SH-SY5Y (cell line): ENCODE data around the gene ALDH18A1.

Experiments
- GATA2 ChIP-seq: IDR thresholded peaks from 2 replicates; pipeline ENCODE4 v1.6.1; 2011; ENCODE audit warnings: mild to moderate bottlenecking, low read depth, low read length
- GATA3 ChIP-seq: IDR thresholded peaks from 2 replicates; pipeline ENCODE4 v1.6.1; 2011; ENCODE audit warnings: low read depth, mild to moderate bottlenecking, low read length, moderate library complexity

ALDH18A1 gene

GRCh38 chr10:95560278-95561176 lies 96.0 kb downstream of the ALDH18A1 start:
- TF ChIP-seq GATA3 (no peak), GATA2 (no peak)

- no peak for TF ChIP-seq GATA3
- no peak for TF ChIP-seq GATA2
Observed at GRCh38 chr10:95559896-95560277, 96.6 kb downstream of the ALDH18A1 start.

- TF ChIP-seq GATA3 (no peak), GATA2 (no peak)
Observed at GRCh38 chr10:95559471-95559870, 97.0 kb downstream of the ALDH18A1 start.

GRCh38 chr10:95558593-95559320 lies 97.8 kb downstream of the ALDH18A1 start:
- TF ChIP-seq GATA3: no peak

GRCh38 chr10:95556994-95557767 lies 99.3 kb downstream of the ALDH18A1 start:
- TF ChIP-seq GATA2 (no peak), GATA3 (no peak)
